ENCODE results near the gene MAGI1.

The MAGI1 gene

DNA sequence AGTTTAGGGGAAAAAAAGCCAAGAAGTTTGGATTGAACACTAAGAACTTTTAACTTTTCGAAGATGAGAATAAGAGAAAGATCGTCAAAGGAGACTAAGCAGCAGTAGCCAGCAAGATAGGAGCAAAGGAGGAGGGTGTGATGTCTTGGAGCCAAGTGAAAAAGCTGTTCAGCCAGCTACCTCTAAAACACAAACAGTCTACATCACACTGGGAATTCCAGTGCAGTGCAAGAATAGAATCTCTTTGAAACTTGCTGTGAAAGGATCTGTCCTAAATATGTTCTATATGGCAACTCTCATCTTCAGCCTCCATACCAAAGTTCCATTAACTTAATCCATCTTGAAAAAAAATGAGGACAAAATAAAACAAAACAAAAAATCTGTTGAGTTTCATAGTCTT is 541.5 kb downstream of the MAGI1 start:
- no CpG with 5 or more reads among the region's 2 CpGs for WGBS (ENCODE audit: insufficient coverage, insufficient read length)
- Histone ChIP-seq H3K4me3 (ENCODE audit: low read length) (no peak overlapping the region), H3K4me1 (ENCODE audit: control insufficient read depth, insufficient read depth, low read length) (peaks cover 3% of the 10 kb centered on the region; the same call in 1 of the 2 replicates), H3K27ac (ENCODE audit: low read length) (no peak overlapping the region), H3K27me3 (ENCODE audit: control insufficient read depth, insufficient read depth, low read length) (no peaks in the 10 kb centered on the region), H3K36me3 (ENCODE audit: control insufficient read depth, insufficient read depth, low read length) (no peaks in the 10 kb centered on the region), H3K9me3 (ENCODE audit: control insufficient read depth, insufficient read depth, low read length) (no peaks in the 10 kb centered on the region; the same call in 1 of the 2 replicates)
- no peak for DNase-seq (ENCODE audit: low read depth, low spot score)

DNA sequence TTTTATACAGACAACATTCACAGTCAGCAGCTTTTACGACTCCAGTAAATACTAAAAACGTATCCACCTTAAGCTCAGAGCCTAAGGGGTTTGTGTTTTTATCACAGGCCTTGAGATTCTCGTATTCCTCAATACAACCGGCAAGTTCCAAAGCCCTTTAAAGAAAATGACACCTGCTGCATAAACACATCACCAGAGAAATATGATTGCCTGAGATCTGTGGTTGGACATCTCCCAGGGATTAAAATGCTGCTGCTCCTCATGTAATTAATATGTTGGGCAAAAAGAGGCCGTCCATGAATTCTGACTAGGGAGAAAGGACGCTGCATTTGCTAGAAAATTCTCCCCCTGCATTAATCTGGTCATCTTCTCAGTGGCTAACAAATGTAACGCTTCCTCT is 544.8 kb downstream of the MAGI1 start:
- H3K4me1 ChIP-seq (ENCODE audit: control insufficient read depth, insufficient read depth, low read length): peaks cover 3% of the 10 kb centered on the region; the same call in 1 of the 2 replicates
- H3K27me3 ChIP-seq (ENCODE audit: control insufficient read depth, insufficient read depth, low read length): no peaks in the 10 kb centered on the region
- H3K36me3 ChIP-seq (ENCODE audit: control insufficient read depth, insufficient read depth, low read length): no peaks in the 10 kb centered on the region
- H3K27ac ChIP-seq (ENCODE audit: low read length): no peak overlapping the region
- no peak overlapping the region for H3K4me3 ChIP-seq (ENCODE audit: low read length)
- WGBS (ENCODE audit: insufficient coverage, insufficient read length): no CpG with 5 or more reads among the region's 7 CpGs
- DNase-seq (ENCODE audit: low read depth, low spot score): no peak
- H3K9me3 ChIP-seq (ENCODE audit: control insufficient read depth, insufficient read depth, low read length): no peaks in the 10 kb centered on the region; the same call in 1 of the 2 replicates

DNA sequence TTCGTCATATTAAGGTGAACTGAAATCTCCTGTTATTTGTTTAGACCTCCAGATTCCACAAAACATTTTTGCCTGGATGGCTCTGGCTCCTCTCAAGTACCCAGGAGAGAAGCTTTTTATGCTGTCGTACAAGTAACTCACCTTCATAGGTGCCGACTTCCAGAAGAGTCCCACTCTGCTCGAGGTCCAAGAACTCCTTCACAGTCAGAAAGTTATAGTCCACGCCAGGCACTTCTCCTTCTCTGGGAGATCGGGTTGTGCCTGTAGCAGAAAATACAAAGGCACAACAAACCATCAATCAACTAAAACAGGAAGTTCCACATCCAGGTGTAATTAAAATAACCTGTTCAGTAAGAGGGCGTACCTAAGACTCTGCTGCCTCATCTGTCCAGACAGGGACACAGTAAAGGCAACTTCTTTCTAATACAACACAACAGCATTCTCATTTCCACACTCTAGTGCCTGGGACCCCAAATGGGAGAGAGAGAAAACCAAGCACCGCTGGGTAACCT is 545.3 kb downstream of the MAGI1 start:
- Histone ChIP-seq H3K4me3 (ENCODE audit: low read length) (no peak overlapping the region), H3K4me1 (ENCODE audit: control insufficient read depth, insufficient read depth, low read length) (peaks cover 2% of the 10 kb centered on the region; the same call in 1 of the 2 replicates), H3K36me3 (ENCODE audit: control insufficient read depth, insufficient read depth, low read length) (no peaks in the 10 kb centered on the region), H3K9me3 (ENCODE audit: control insufficient read depth, insufficient read depth, low read length) (no peaks in the 10 kb centered on the region; the same call in 1 of the 2 replicates), H3K27ac (ENCODE audit: low read length) (no peak overlapping the region), H3K27me3 (ENCODE audit: control insufficient read depth, insufficient read depth, low read length) (no peaks in the 10 kb centered on the region)
- WGBS (ENCODE audit: insufficient coverage, insufficient read length): no CpG with 5 or more reads among the region's 8 CpGs
- DNase-seq (ENCODE audit: low read depth, low spot score): no peak

DNA sequence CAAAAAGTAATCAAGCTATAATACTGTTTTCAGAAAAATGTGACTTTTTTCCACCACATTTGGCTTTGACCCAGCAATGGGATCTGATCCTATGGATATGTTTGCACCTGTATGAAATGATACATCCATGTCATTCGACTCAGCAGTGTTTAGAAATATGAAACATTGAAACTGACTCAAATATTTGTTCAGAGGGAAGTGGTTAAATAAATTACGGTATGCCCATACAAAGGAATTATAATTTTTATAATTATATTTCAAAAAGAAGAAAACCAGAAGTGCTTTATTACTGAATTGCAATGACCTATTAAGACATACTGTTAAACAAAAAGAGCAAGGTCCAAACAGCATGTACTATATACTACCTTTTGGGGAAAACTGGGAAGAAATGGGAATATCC is 546.5 kb downstream of the MAGI1 start:
- Histone ChIP-seq H3K36me3 (ENCODE audit: control insufficient read depth, insufficient read depth, low read length) (no peaks in the 10 kb centered on the region), H3K27ac (ENCODE audit: low read length) (no peak overlapping the region), H3K4me1 (ENCODE audit: control insufficient read depth, insufficient read depth, low read length) (no peaks in the 10 kb centered on the region), H3K27me3 (ENCODE audit: control insufficient read depth, insufficient read depth, low read length) (no peaks in the 10 kb centered on the region), H3K4me3 (ENCODE audit: low read length) (no peak overlapping the region), H3K9me3 (ENCODE audit: control insufficient read depth, insufficient read depth, low read length) (no peaks in the 10 kb centered on the region; the same call in 1 of the 2 replicates)
- WGBS (ENCODE audit: insufficient coverage, insufficient read length): no CpG with 5 or more reads among the region's 2 CpGs
- no peak for DNase-seq (ENCODE audit: low read depth, low spot score)

DNA sequence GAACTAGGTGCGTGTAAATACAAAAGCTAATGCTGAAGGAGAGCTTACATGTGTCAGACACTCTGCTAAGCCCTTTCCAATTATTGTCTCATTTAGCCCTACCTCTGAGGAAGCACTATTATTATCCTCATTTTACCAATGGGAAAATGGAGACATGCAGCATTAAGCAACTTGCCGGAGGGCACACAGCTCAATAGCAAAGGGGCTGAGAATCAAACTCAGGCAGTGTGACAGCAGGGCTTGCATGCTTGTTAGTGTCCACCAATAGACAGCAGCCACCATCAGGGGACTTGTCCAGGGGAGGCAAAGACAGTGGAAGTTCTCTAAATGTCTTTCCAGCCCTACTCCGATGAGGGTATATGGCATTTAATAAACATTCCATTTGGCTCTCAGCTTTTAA is 548.6 kb downstream of the MAGI1 start:
- no peaks in the 10 kb centered on the region for H3K36me3 ChIP-seq (ENCODE audit: control insufficient read depth, insufficient read depth, low read length)
- no peak for DNase-seq (ENCODE audit: low read depth, low spot score)
- no CpG with 5 or more reads among the region's 3 CpGs for WGBS (ENCODE audit: insufficient coverage, insufficient read length)
- no peak overlapping the region for H3K4me3 ChIP-seq (ENCODE audit: low read length)
- no peaks in the 10 kb centered on the region for H3K27me3 ChIP-seq (ENCODE audit: control insufficient read depth, insufficient read depth, low read length)
- H3K4me1 ChIP-seq (ENCODE audit: control insufficient read depth, insufficient read depth, low read length): 0 out of 2 replicates have a peak, but pooled peaks cover 1% of the 10 kb centered on the region
- no peaks in the 10 kb centered on the region for H3K9me3 ChIP-seq (ENCODE audit: control insufficient read depth, insufficient read depth, low read length)
- H3K27ac ChIP-seq (ENCODE audit: low read length): no peak overlapping the region

DNA sequence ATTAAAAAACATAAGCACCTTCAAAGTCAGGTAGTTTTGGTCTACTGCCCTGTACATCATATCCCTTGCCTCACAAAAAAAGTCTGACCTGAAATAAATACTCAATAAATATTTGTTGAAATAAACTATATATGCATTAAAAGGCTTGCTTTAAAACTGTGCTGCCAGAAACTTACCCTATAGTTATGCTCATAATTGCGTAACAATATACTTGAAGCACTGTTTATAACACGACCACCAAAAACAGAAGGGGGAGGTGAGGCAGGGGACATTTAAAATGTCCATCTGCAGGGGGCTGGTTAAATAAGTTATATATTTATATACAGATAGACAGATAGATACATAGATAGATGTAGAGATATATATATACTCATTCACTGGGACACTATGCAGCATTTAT is 549.5 kb downstream of the MAGI1 start:
- Histone ChIP-seq H3K27ac (ENCODE audit: low read length) (no peak overlapping the region), H3K36me3 (ENCODE audit: control insufficient read depth, insufficient read depth, low read length) (no peaks in the 10 kb centered on the region), H3K9me3 (ENCODE audit: control insufficient read depth, insufficient read depth, low read length) (no peaks in the 10 kb centered on the region), H3K27me3 (ENCODE audit: control insufficient read depth, insufficient read depth, low read length) (no peaks in the 10 kb centered on the region), H3K4me1 (ENCODE audit: control insufficient read depth, insufficient read depth, low read length) (peaks cover 4% of the 10 kb centered on the region), H3K4me3 (ENCODE audit: low read length) (no peak overlapping the region)
- DNase-seq (ENCODE audit: low read depth, low spot score): no peak
- no CpG with 5 or more reads among the region's 2 CpGs for WGBS (ENCODE audit: insufficient coverage, insufficient read length)

DNA sequence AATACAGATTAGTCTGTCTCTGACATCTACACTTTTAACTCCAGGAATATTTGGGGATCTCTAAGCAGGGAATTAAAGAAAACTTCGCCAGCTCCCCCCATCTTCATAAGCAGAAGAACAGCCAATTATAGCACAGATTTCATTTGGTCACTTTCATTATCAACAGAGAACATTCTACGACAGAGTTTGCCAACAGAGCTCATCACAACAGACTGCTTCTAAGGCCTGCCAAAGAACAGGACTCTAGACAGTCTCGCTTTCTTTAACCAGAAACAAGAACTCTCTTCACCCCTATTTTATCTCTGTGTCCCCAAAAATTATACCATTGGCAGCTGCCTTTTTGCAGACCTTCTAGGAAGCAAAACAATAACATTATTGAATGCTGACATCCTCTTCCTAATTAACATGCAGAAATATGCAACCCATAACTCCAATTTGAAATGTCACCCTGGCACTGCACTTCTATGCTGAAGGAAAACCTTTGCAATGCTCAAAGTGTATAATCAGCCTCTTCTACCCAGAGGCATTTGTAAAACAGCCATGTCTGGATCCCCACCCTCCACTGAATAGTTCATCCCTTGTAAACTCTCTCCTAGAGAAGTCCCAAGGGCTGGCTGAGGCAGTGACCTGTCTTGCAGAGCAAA is 552.8 kb downstream of the MAGI1 start:
- no peak overlapping the region for H3K27ac ChIP-seq (ENCODE audit: low read length)
- WGBS (ENCODE audit: insufficient coverage, insufficient read length): no CpG with 5 or more reads among the region's 3 CpGs

DNA sequence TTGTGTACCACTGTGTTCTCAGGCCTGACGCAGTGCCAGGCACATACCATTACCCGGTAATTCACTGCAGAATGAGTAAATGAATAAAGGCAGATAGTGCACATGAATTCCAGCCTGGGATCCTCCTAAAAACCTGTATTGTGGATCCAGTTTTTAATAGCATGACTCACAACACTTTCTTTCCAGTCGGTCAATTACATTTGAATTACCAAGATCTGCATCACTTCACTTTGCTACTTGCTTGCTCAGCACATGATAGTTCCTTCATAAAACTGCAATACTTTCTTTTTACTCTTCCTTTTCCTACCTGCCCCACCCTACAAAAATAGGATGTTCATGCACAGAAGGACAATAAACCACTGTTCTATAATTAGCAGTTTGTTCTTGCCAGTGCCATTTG is 553.8 kb downstream of the MAGI1 start:
- peaks cover 10% of the 10 kb centered on the region for H3K4me1 ChIP-seq (ENCODE audit: control insufficient read depth, insufficient read depth, low read length)
- no peaks in the 10 kb centered on the region for H3K36me3 ChIP-seq (ENCODE audit: control insufficient read depth, insufficient read depth, low read length)
- H3K4me3 ChIP-seq (ENCODE audit: low read length): no peak overlapping the region
- no peaks in the 10 kb centered on the region for H3K27me3 ChIP-seq (ENCODE audit: control insufficient read depth, insufficient read depth, low read length)
- H3K9me3 ChIP-seq (ENCODE audit: control insufficient read depth, insufficient read depth, low read length): no peaks in the 10 kb centered on the region
- no peak overlapping the region for H3K27ac ChIP-seq (ENCODE audit: low read length)
- no CpG with 5 or more reads among the region's 3 CpGs for WGBS (ENCODE audit: insufficient coverage, insufficient read length)
- no peak for DNase-seq (ENCODE audit: low read depth, low spot score)

More for the DNA sequence above, 552.8 kb downstream of the MAGI1 start:
- Histone ChIP-seq H3K36me3 (ENCODE audit: control insufficient read depth, insufficient read depth, low read length) (no peaks in the 10 kb centered on the region), H3K4me3 (ENCODE audit: low read length) (no peak overlapping the region), H3K9me3 (ENCODE audit: control insufficient read depth, insufficient read depth, low read length) (no peaks in the 10 kb centered on the region), H3K27me3 (ENCODE audit: control insufficient read depth, insufficient read depth, low read length) (no peaks in the 10 kb centered on the region), H3K4me1 (ENCODE audit: control insufficient read depth, insufficient read depth, low read length) (peaks cover 10% of the 10 kb centered on the region)
- DNase-seq (ENCODE audit: low read depth, low spot score): no peak

DNA sequence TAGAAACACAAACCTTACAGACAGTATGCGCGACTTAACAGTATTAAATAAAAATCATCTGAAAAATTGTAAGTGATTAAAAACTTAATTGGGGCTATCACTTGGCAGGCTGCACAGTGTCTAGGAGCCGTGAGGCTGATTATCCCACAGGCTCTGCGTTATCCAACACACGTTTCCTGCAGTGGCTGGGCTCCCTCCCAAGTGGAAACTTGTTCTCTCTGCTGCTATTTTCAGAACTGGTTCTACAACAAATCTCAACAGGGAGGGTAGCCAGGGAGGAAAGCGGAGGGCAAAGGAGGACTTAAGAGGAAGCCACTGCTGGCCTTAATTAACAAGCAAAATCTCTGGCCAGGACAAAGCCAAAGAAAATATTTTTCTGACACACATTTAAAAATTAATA is 555.2 kb downstream of the MAGI1 start:
- no peak overlapping the region for H3K4me3 ChIP-seq (ENCODE audit: low read length)
- no CpG with 5 or more reads among the region's 6 CpGs for WGBS (ENCODE audit: insufficient coverage, insufficient read length)
- H3K36me3 ChIP-seq (ENCODE audit: control insufficient read depth, insufficient read depth, low read length): no peaks in the 10 kb centered on the region
- no peak for DNase-seq (ENCODE audit: low read depth, low spot score)
- H3K9me3 ChIP-seq (ENCODE audit: control insufficient read depth, insufficient read depth, low read length): no peaks in the 10 kb centered on the region
- no peak overlapping the region for H3K27ac ChIP-seq (ENCODE audit: low read length)
- no peaks in the 10 kb centered on the region for H3K27me3 ChIP-seq (ENCODE audit: control insufficient read depth, insufficient read depth, low read length)
- H3K4me1 ChIP-seq (ENCODE audit: control insufficient read depth, insufficient read depth, low read length): peaks cover 10% of the 10 kb centered on the region

DNA sequence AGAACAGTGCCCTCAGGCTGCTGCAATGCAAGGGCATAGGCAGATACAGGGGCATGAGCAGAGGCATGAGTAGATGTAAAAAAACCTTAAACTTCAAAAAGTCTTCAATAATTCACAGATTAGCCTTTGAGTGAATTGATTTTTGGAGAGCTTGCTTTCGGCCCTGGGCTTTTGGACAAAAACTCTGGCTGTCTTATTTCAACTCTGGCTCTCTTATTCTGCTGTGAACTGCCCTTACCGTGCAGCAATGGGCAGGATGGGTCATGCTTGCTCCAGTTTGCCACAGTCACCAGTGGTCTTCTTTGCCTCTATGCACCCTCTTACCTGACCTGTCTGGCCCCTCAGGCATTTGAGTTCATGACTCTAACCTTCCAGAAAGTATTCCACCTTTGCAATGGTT is 555.7 kb downstream of the MAGI1 start:
- no CpG with 5 or more reads among the region's 2 CpGs for WGBS (ENCODE audit: insufficient coverage, insufficient read length)
- peaks cover 10% of the 10 kb centered on the region for H3K4me1 ChIP-seq (ENCODE audit: control insufficient read depth, insufficient read depth, low read length)
- H3K27ac ChIP-seq (ENCODE audit: low read length): no peak overlapping the region

DNA sequence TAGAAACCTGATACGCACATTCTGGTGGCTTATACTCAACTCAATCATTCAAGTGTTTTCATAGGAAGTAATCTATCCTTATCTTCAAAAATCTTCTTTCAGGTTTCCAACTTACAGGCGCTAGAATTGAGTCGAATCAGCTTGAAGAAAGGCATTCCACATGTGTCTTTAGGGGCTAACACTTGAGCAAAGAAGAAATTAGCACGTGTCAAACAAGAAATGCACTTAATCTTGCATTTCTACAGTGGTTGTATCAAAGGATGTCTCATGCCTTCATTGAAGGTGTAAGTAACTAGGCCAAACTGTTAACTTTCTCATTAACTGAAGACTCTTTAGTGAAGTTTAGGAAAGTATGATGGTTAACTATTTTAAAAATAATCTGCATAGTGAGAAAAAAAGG is 557.6 kb downstream of the MAGI1 start:
- DNase-seq (ENCODE audit: low read depth, low spot score): no peak
- no peaks in the 10 kb centered on the region for H3K27me3 ChIP-seq (ENCODE audit: control insufficient read depth, insufficient read depth, low read length)
- peaks cover 10% of the 10 kb centered on the region for H3K4me1 ChIP-seq (ENCODE audit: control insufficient read depth, insufficient read depth, low read length)
- no peaks in the 10 kb centered on the region for H3K9me3 ChIP-seq (ENCODE audit: control insufficient read depth, insufficient read depth, low read length)
- no CpG with 5 or more reads among the region's 4 CpGs for WGBS (ENCODE audit: insufficient coverage, insufficient read length)
- no peaks in the 10 kb centered on the region; the same call in 1 of the 2 replicates for H3K36me3 ChIP-seq (ENCODE audit: control insufficient read depth, insufficient read depth, low read length)
- H3K27ac ChIP-seq (ENCODE audit: low read length): no peak overlapping the region
- H3K4me3 ChIP-seq (ENCODE audit: low read length): no peak overlapping the region

More for the DNA sequence above, 555.7 kb downstream of the MAGI1 start:
- Histone ChIP-seq H3K36me3 (ENCODE audit: control insufficient read depth, insufficient read depth, low read length) (no peaks in the 10 kb centered on the region), H3K9me3 (ENCODE audit: control insufficient read depth, insufficient read depth, low read length) (no peaks in the 10 kb centered on the region), H3K4me3 (ENCODE audit: low read length) (no peak overlapping the region), H3K27me3 (ENCODE audit: control insufficient read depth, insufficient read depth, low read length) (no peaks in the 10 kb centered on the region)
- no peak for DNase-seq (ENCODE audit: low read depth, low spot score)

All from iPS DF 6.9 (cell line).